ENCODE data around the gene COBLL1.
A peak's percentile ranks its signal among the peaks of the same experiment; 100 is the strongest.
"Not testable (repeated sequence)": the region's sequence is repeated elsewhere in the genome, so short reads cannot be mapped to it uniquely, and the experiment has no call there.

The COBLL1 gene

GRCh38 chr2:164717000-164717803 lies 124.4 kb downstream of the COBLL1 start:
- CTCF ChIA-PET: interaction anchor here (0.6 to 2.5 kb wide), 19 partner anchors 9 to 1494 kb away, joined by 3 to 14 read pairs (median 4); no protein-coding TSS in a partner anchor
- TF ChIP-seq ZNF654 (tag by site-specific recombination; IDR thresholded peaks at IDR 0.05; ENCODE audit: low read depth) (peak; percentile 57), ZNF146 (tag by site-specific recombination; IDR thresholded peaks at IDR 0.05) (no peak)
- Histone ChIP-seq H3K4me3 (ENCODE audit: low read depth, low read length) (no peak overlapping the region), H3K27ac (ENCODE audit: extremely low read depth, low read depth, low read length) (no peak overlapping the region), H3K4me1 (ENCODE audit: control insufficient read depth, insufficient read depth, low read length) (no peaks in the 10 kb centered on the region), H3K9me3 (ENCODE audit: control insufficient read depth, insufficient read depth, low read depth, low read length) (no peaks in the 10 kb centered on the region), H3K36me3 (ENCODE audit: control insufficient read depth in 2 of 2, insufficient read depth in 1 of 2, low read length in 2 of 2) (0 out of 3 replicates have a peak, but pooled peaks cover 0 to 4% of the 10 kb centered on the region in 2 experiments)
- POLR2A ChIA-PET: no interaction called here

DNA sequence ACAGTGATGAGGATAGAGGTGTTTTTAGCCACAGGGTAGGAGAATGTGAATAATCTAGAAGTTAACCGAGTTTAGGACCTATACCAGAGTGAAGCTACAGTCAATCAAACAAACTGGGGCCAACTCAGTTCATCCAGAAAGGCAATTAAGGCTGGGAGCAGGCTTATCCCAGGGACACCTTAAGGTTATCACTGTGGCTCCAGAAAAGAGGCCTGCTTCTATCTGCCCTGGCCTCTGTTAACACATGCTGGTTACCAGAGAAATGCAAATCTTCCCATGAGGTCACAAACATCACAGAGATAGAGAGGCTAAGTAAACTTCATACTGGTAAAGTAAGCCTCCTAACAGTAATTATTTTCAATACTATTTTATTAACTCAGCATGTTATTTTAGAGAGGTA lies 127.2 kb downstream of the COBLL1 start:
- CTCF ChIA-PET: no interaction called here
- H3K36me3 ChIP-seq (ENCODE audit: control insufficient read depth in 2 of 2, insufficient read depth in 1 of 2, low read length in 2 of 2): 0 out of 3 replicates have a peak, but pooled peaks cover 0 to 4% of the 10 kb centered on the region in 2 experiments

GRCh38 chr2:164711766-164712138 lies 129.9 kb downstream of the COBLL1 start:
- H3K4me1 ChIP-seq (ENCODE audit: control insufficient read depth, insufficient read depth, low read length): peaks cover 4% of the 10 kb centered on the region; the same call in 1 of the 2 replicates
- no peak for TF ChIP-seq ZNF600 (tag by site-specific recombination; IDR thresholded peaks at IDR 0.05)
- no peak overlapping the region for H3K27ac ChIP-seq (ENCODE audit: extremely low read depth, low read depth, low read length)
- no peaks in the 10 kb centered on the region for H3K36me3 ChIP-seq (ENCODE audit: control insufficient read depth in 2 of 2, insufficient read depth in 1 of 2, low read length in 2 of 2)
- ChIA-PET POLR2A (no interaction called here), CTCF (no interaction called here)
- H3K9me3 ChIP-seq (ENCODE audit: control insufficient read depth, insufficient read depth, low read depth, low read length): no peaks in the 10 kb centered on the region
- no peak overlapping the region for H3K4me3 ChIP-seq (ENCODE audit: low read depth, low read length)

More for the DNA sequence above, 127.2 kb downstream of the COBLL1 start:
- Histone ChIP-seq H3K27ac (ENCODE audit: extremely low read depth, low read depth, low read length) (no peak overlapping the region), H3K9me3 (ENCODE audit: control insufficient read depth, insufficient read depth, low read depth, low read length) (no peaks in the 10 kb centered on the region), H3K4me3 (ENCODE audit: low read depth, low read length) (no peak overlapping the region), H3K4me1 (ENCODE audit: control insufficient read depth, insufficient read depth, low read length) (peaks cover 4% of the 10 kb centered on the region; the same call in 1 of the 2 replicates)
- POLR2A ChIA-PET: no interaction called here
- TF ChIP-seq, protein P1, sequence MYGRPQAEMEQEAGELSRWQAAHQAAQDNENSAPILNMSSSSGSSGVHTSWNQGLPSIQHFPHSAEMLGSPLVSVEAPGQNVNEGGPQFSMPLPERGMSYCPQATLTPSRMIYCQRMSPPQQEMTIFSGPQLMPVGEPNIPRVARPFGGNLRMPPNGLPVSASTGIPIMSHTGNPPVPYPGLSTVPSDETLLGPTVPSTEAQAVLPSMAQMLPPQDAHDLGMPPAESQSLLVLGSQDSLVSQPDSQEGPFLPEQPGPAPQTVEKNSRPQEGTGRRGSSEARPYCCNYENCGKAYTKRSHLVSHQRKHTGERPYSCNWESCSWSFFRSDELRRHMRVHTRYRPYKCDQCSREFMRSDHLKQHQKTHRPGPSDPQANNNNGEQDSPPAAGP (tag by site-specific recombination; IDR thresholded peaks at IDR 0.05): no peak
- TF ChIP-seq ZBTB17 (tag by site-specific recombination; IDR thresholded peaks at IDR 0.05): no peak
- TF ChIP-seq ZFP37 (tag by site-specific recombination; IDR thresholded peaks at IDR 0.05): no peak

GRCh38 chr2:164710837-164711765 lies 130.5 kb downstream of the COBLL1 start:
- ChIA-PET POLR2A (no interaction called here), CTCF (interaction anchor here (0.6 kb wide), 2 partner anchors 14 to 648 kb away, joined by 3 read pairs; no protein-coding TSS in a partner anchor)
- Histone ChIP-seq H3K36me3 (ENCODE audit: control insufficient read depth in 2 of 2, insufficient read depth in 1 of 2, low read length in 2 of 2) (no peaks in the 10 kb centered on the region), H3K4me1 (ENCODE audit: control insufficient read depth, insufficient read depth, low read length) (peaks cover 4% of the 10 kb centered on the region; the same call in 1 of the 2 replicates), H3K9me3 (ENCODE audit: control insufficient read depth, insufficient read depth, low read depth, low read length) (no peaks in the 10 kb centered on the region), H3K27ac (ENCODE audit: extremely low read depth, low read depth, low read length) (no peak overlapping the region), H3K4me3 (ENCODE audit: low read depth, low read length) (no peak overlapping the region)
- TF ChIP-seq ZNF585B (tag by site-specific recombination; IDR thresholded peaks at IDR 0.05) (no peak), ZIC2 (tag by site-specific recombination; IDR thresholded peaks at IDR 0.05) (no peak), ZNF548 (tag by site-specific recombination; IDR thresholded peaks at IDR 0.05) (no peak), ZNF140 (tag by site-specific recombination; IDR thresholded peaks at IDR 0.05) (no peak), ZNF112 (tag by site-specific recombination; IDR thresholded peaks at IDR 0.05) (no peak), ZSCAN5A (tag by site-specific recombination; IDR thresholded peaks at IDR 0.05) (no peak), ZNF777 (tag by site-specific recombination; IDR thresholded peaks at IDR 0.05; ENCODE audit: borderline replicate concordance) (no peak), ZBTB20 (tag by site-specific recombination; IDR thresholded peaks at IDR 0.05) (no peak), ZNF843 (tag by site-specific recombination; IDR thresholded peaks at IDR 0.05) (no peak), PRDM1 (tag by site-specific recombination; IDR thresholded peaks at IDR 0.05) (no peak), SCRT2 (tag by site-specific recombination; IDR thresholded peaks at IDR 0.05) (no peak), KLF7 (tag by site-specific recombination; IDR thresholded peaks at IDR 0.05; ENCODE audit: borderline replicate concordance) (no peak)
- TF ChIP-seq, protein P2, sequence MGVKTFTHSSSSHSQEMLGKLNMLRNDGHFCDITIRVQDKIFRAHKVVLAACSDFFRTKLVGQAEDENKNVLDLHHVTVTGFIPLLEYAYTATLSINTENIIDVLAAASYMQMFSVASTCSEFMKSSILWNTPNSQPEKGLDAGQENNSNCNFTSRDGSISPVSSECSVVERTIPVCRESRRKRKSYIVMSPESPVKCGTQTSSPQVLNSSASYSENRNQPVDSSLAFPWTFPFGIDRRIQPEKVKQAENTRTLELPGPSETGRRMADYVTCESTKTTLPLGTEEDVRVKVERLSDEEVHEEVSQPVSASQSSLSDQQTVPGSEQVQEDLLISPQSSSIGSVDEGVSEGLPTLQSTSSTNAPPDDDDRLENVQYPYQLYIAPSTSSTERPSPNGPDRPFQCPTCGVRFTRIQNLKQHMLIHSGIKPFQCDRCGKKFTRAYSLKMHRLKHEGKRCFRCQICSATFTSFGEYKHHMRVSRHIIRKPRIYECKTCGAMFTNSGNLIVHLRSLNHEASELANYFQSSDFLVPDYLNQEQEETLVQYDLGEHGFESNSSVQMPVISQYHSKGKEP (tag by site-specific recombination; IDR thresholded peaks at IDR 0.05): no peak

DNA sequence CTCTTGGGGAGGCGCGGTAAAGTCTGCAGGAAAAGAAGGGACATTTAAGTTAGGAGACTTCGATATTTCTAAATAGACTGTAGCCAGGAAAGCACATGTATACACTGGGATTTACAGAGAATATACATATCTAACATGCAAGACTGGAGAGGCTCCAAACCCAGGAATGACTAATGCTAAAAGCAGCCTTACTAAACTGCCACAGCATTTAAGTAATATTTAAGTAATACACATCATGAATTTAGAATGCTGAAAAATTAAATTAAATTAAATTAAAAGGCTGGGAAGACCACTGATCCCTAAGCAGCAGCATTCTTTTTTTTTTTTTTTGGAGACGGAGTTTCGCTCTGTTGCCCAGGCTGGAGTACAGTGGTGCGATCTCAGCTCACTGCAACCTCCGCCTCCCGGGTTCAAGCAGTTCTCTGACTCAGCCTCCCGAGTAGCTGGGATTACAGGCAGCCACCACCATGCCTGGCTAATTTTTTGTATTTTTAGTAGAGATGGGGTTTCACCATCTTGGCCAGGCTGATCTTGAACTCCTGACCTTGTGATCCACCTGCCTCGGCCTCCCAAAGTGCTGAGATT lies 131.3 kb downstream of the COBLL1 start:
- H3K36me3 ChIP-seq (ENCODE audit: control insufficient read depth in 2 of 2, insufficient read depth in 1 of 2, low read length in 2 of 2); H3K27ac ChIP-seq (ENCODE audit: extremely low read depth, low read depth, low read length); H3K9me3 ChIP-seq (ENCODE audit: control insufficient read depth, insufficient read depth, low read depth, low read length); H3K4me1 ChIP-seq (ENCODE audit: control insufficient read depth, insufficient read depth, low read length); POLR2A ChIA-PET; H3K4me3 ChIP-seq (ENCODE audit: low read depth, low read length): not testable (repeated sequence)
- CTCF ChIA-PET: interaction anchor here (0.6 kb wide), 2 partner anchors 14 to 647 kb away, joined by 3 read pairs; no protein-coding TSS in a partner anchor

All from HEK293 (cell line).